Keratinocyte (primary cell): Measurements from ENCODE around the gene DOCK11.

Source experiments
- CTCF ChIP-seq, 3 experiments: IDR thresholded peaks in 1 of 3; conservative IDR thresholded peaks in 1 of 3; optimal IDR thresholded peaks in 1 of 3; 2 replicates in 2 of 3; 3 replicates in 1 of 3; pipeline versions ENCODE3 to v1.5.1; 2011; ENCODE audit warnings: low read length in 3 of 3, mild to moderate bottlenecking in 3 of 3, moderate library complexity in 2 of 3, control low read depth in 1 of 3, inconsistent platforms in 1 of 3; ENCODE audit not compliant: insufficient read depth in 2 of 3; ENCODE audit errors: extremely low read depth in 1 of 3
- EZH2 ChIP-seq: IDR thresholded peaks from one replicate; pipeline ENCODE4 v1.6.1; 2012; ENCODE audit warnings: inconsistent platforms, mild to moderate bottlenecking, low read length, moderate library complexity

GRCh38 chrX:118523920-118524319 is 28.3 kb downstream of the DOCK11 start:
- TF ChIP-seq CTCF (optimal IDR thresholded peaks at IDR 0.05 in 1 of 3, IDR thresholded peaks at IDR 0.05 in 1 of 3, conservative IDR thresholded peaks at IDR 0.05 in 1 of 3; ENCODE audit: extremely low read depth in 1 of 3, insufficient read depth in 2 of 3, low read length in 3 of 3), result no peak
- no peak for TF ChIP-seq EZH2
